CD4-positive, alpha-beta T cell treated with Interleukin-17A for 4 hours (primary cell): ENCODE results near the gene TMTC1.
"Not testable (repeated sequence)": the region's sequence is repeated elsewhere in the genome, so short reads cannot be mapped to it uniquely, and the experiment has no call there.

Experiments
- DNase-seq: peaks from one replicate; pipeline ENCODE4 v3.0.0-alpha.2; 2020; ENCODE audit warnings: mixed read lengths

The TMTC1 gene

GRCh38 chr12:29783773-29784666 is at the start of gene TMTC1:
Gene TMTC1, minus strand, starts transcription at chr12:29783942. Its CDS starts 191 bp downstream, at chr12:29783751.
- DNase-seq, result no peak

GRCh38 chr12:29831173-29831572 is 47.4 kb upstream of the TMTC1 start:
- DNase-seq, result no peak

- no peak for DNase-seq
Observed at GRCh38 chr12:29830391-29830790, 46.6 kb upstream of the TMTC1 start.

GRCh38 chr12:29818916-29819623 is 35.3 kb upstream of the TMTC1 start:
- DNase-seq, result no peak

GRCh38 chr12:29816874-29817725 is 33.4 kb upstream of the TMTC1 start:
- DNase-seq, result no peak

- not testable (repeated sequence) for DNase-seq
Observed at GRCh38 chr12:29809616-29810361, 26.0 kb upstream of the TMTC1 start.

GRCh38 chr12:29807129-29807528 is 23.4 kb upstream of the TMTC1 start:
- DNase-seq, result no peak

- no peak for DNase-seq
Observed at GRCh38 chr12:29804019-29804418, 20.3 kb upstream of the TMTC1 start.

GRCh38 chr12:29799591-29799990 is 15.8 kb upstream of the TMTC1 start:
- no peak for DNase-seq

GRCh38 chr12:29797565-29798355 is 14.0 kb upstream of the TMTC1 start:
- DNase-seq, result no peak

GRCh38 chr12:29796823-29797263 is 13.1 kb upstream of the TMTC1 start:
- DNase-seq, result no peak

- no peak for DNase-seq
Observed at GRCh38 chr12:29795715-29796114, 12.0 kb upstream of the TMTC1 start.

GRCh38 chr12:29794862-29795261 is 11.1 kb upstream of the TMTC1 start:
- no peak for DNase-seq

- no peak for DNase-seq
Observed at GRCh38 chr12:29792853-29793252, 9.1 kb upstream of the TMTC1 start.

GRCh38 chr12:29792132-29792531 is 8.4 kb upstream of the TMTC1 start:
- DNase-seq, result no peak

GRCh38 chr12:29782871-29783772 is 620 bp downstream of the TMTC1 start:
- DNase-seq, result no peak

- DNase-seq, result no peak
Observed at GRCh38 chr12:29782285-29782870, 1.4 kb downstream of the TMTC1 start.

GRCh38 chr12:29781705-29782266 is 2.0 kb downstream of the TMTC1 start:
- no peak for DNase-seq

- DNase-seq, result no peak
Observed at GRCh38 chr12:29781188-29781587, 2.6 kb downstream of the TMTC1 start.

GRCh38 chr12:29780084-29780483 is 3.7 kb downstream of the TMTC1 start:
- no peak for DNase-seq
